ENCODE results near the gene PDE1C.
A peak's percentile ranks its signal among the peaks of the same experiment; 100 is the strongest.
"Not testable (repeated sequence)": the region's sequence is repeated elsewhere in the genome, so short reads cannot be mapped to it uniquely, and the experiment has no call there.

Gene PDE1C

GRCh38 chr7:32070406-32071360 lies at the start of gene PDE1C:
Gene PDE1C (minus strand): TSS chr7:32070407.
- DNase-seq, result no peak

- no peak for DNase-seq
Observed at GRCh38 chr7:32119790-32120196, 49.6 kb upstream of the PDE1C start.

GRCh38 chr7:32117837-32118236 lies 47.6 kb upstream of the PDE1C start:
- no peak for DNase-seq

- DNase-seq, result no peak
Observed at GRCh38 chr7:32116436-32116835, 46.2 kb upstream of the PDE1C start.

GRCh38 chr7:32115831-32116230 lies 45.6 kb upstream of the PDE1C start:
- no peak for DNase-seq

GRCh38 chr7:32108651-32109050 lies 38.4 kb upstream of the PDE1C start:
- no peak for DNase-seq

GRCh38 chr7:32104766-32105165 lies 34.6 kb upstream of the PDE1C start:
- no peak for DNase-seq

- DNase-seq, result no peak
Observed at GRCh38 chr7:32103361-32103760, 33.2 kb upstream of the PDE1C start.

GRCh38 chr7:32102432-32102873 lies 32.2 kb upstream of the PDE1C start:
- no peak for DNase-seq

- no peak for DNase-seq
Observed at GRCh38 chr7:32100407-32100907, 30.2 kb upstream of the PDE1C start.

GRCh38 chr7:32094516-32094915 lies 24.3 kb upstream of the PDE1C start:
- no peak for DNase-seq

GRCh38 chr7:32093415-32094408 lies 23.5 kb upstream of the PDE1C start:
- no peak for DNase-seq

GRCh38 chr7:32092346-32092745 lies 22.1 kb upstream of the PDE1C start:
- no peak for DNase-seq

- DNase-seq, result no peak
Observed at GRCh38 chr7:32091608-32092210, 21.5 kb upstream of the PDE1C start.

- no peak for DNase-seq
Observed at GRCh38 chr7:32089678-32090077, 19.5 kb upstream of the PDE1C start.

- no peak for DNase-seq
Observed at GRCh38 chr7:32089256-32089655, 19.0 kb upstream of the PDE1C start.

- DNase-seq, result no peak
Observed at GRCh38 chr7:32088451-32088881, 18.3 kb upstream of the PDE1C start.

- no peak for DNase-seq
Observed at GRCh38 chr7:32079510-32079909, 9.3 kb upstream of the PDE1C start.

- peak; percentile 8 for DNase-seq
Observed at GRCh38 chr7:32078824-32079223, 8.6 kb upstream of the PDE1C start.

- DNase-seq, result peak; percentile 48
Observed at GRCh38 chr7:32077806-32078205, 7.6 kb upstream of the PDE1C start.

- not testable (repeated sequence) for DNase-seq
Observed at GRCh38 chr7:32076802-32077201, 6.6 kb upstream of the PDE1C start.

GRCh38 chr7:32075612-32076011 lies 5.4 kb upstream of the PDE1C start:
- no peak for DNase-seq

Data from NCI-H526 treated with DMSO at 0.1 percent for 48 hours (cell line).